Heart left ventricle (tissue), 13 donors: ENCODE measurements around the gene GRIFIN.

Source experiments
- CTCF ChIP-seq, 12 donors: fragments of 200-600 bp; sonication (generic) in 4 of 12; IDR thresholded peaks; one replicate each; pipeline versions ENCODE4 v1.5.0 to v1.8.0; 2018 to 2022; ENCODE audit warnings: antibody characterized with exemption in 12 of 12, mild to moderate bottlenecking in 5 of 12
- POLR2A ChIP-seq, 2 donors: fragments of 450-650 bp; IDR thresholded peaks; one replicate each; pipeline ENCODE4 v1.6.1; 2017; ENCODE audit warnings: antibody characterized with exemption in 2 of 2, mild to moderate bottlenecking in 2 of 2, moderate library complexity in 2 of 2
- donor health status: ischemic (EF 13 %, LVEDD 7.1; RV severe dilation, severe dysfunction).
- donor health status: DM: no; HTN: yes; CAD: no.
- donor health status: DM: no; HTN: no; CAD: no.
- donor health status: ischemic (EF 25% LVEDD 6.9; RV normal size, moderate dysfunction).
- donor health status: ischemic (EF 25% LVEDD 5.7; RV mildly dilated, moderate dysfunction).
- donor health status: ischemic (EF 35%, LVEDD 5.7; RV mildly dilated, moderate dysfunction).
- donor health status: nonischemic (EF 11% LVEDD 7.7; RV severe dilation, severe dysfunction).
- donor health status: DM: yes; HTN: yes; CAD: no.
- donor health status: PGD.
- donor health status: ischemic (EF 29% LVEDD 5.4; RV normal size, mild dysfunction).
- donor health status: nonischemic (EF 23%, LVEDD 6.1; RV moderate dilation, normal function).

GRCh38 chr7:2480070-2480408 lies 3.8 kb upstream of the GRIFIN start:
- no peak for TF ChIP-seq POLR2A (IDR thresholded peaks at IDR 0.05)
- no peak for TF ChIP-seq CTCF (IDR thresholded peaks at IDR 0.05)
